Jurkat, Clone E6-1 (cell line): ENCODE results near the gene GIMAP6.
"Not testable (repeated sequence)": the region's sequence is repeated elsewhere in the genome, so short reads cannot be mapped to it uniquely, and the experiment has no call there.

Experiments used
- DNase-seq: peaks from one replicate; pipeline ENCODE4 v3.0.0-alpha.2; 2011; ENCODE audit warnings: low read depth, low spot score
- H3K4me3 ChIP-seq: 2 replicates; pipeline ENCODE4 v1.5.1; 2011; ENCODE audit warnings: mild to moderate bottlenecking, low read length, control low read depth, moderate library complexity

Gene GIMAP6

GRCh38 chr7:150594805-150595204, 37.4 kb downstream of the GIMAP6 start:
- DNase-seq, result no peak
- no peak overlapping the region for H3K4me3 ChIP-seq

GRCh38 chr7:150587551-150587950, 44.6 kb downstream of the GIMAP6 start:
- H3K4me3 ChIP-seq, result no peak overlapping the region
- DNase-seq, result no peak

- H3K4me3 ChIP-seq, result no peak overlapping the region
- DNase-seq, result no peak
These were observed 45.4 kb downstream of the GIMAP6 start for GRCh38 chr7:150586785-150587152.

GRCh38 chr7:150586068-150586784, 46.0 kb downstream of the GIMAP6 start:
- no peak for DNase-seq
- H3K4me3 ChIP-seq, result no peak overlapping the region

- no peak overlapping the region for H3K4me3 ChIP-seq
- no peak for DNase-seq
These were observed 47.0 kb downstream of the GIMAP6 start for GRCh38 chr7:150585199-150585598.

- no peak overlapping the region for H3K4me3 ChIP-seq
- no peak for DNase-seq
These were observed 51.4 kb downstream of the GIMAP6 start for GRCh38 chr7:150580638-150581394.

- not testable (repeated sequence) for H3K4me3 ChIP-seq
- DNase-seq, result peak; percentile 77
These were observed 52.1 kb downstream of the GIMAP6 start for GRCh38 chr7:150579979-150580637.
